NCI-H2227 (cell line): Measurements from ENCODE around the gene POGLUT2.
"Not testable (repeated sequence)": the region's sequence is repeated elsewhere in the genome, so short reads cannot be mapped to it uniquely, and the experiment has no call there.

Source experiments
- DNase-seq: peaks from one replicate; lab custom pipeline; 2025; ENCODE audit not compliant: unreplicated experiment; lab: John Stamatoyannopoulos, UW

POGLUT2 gene

DNA sequence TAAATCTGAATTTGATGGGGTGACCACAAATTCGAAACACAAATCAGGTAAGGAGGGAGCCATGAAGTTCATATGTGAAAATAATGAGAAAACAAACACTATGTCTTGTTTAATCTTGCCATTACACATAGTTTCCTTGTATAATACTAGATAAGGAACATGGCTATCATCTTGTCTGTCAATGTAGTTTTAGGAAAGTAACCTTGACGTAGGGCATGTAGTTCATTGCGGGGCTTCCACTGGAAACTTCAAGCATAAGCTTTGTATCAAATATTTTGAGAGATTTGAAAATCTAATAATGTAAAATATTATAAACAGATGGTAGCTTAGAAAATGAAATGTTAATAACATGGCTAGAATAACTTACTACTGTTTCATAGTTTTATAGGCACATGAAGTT lies 8.9 kb upstream of the POGLUT2 start:
- DNase-seq, result no peak

GRCh38 chr13:102805680-102806079 lies 6.9 kb upstream of the POGLUT2 start:
- no peak for DNase-seq

- peak; percentile 81 for DNase-seq
Observed at GRCh38 chr13:102800145-102801041, 1.6 kb upstream of the POGLUT2 start.

GRCh38 chr13:102799426-102800144 lies 809 bp upstream of the POGLUT2 start:
- no peak for DNase-seq

DNA sequence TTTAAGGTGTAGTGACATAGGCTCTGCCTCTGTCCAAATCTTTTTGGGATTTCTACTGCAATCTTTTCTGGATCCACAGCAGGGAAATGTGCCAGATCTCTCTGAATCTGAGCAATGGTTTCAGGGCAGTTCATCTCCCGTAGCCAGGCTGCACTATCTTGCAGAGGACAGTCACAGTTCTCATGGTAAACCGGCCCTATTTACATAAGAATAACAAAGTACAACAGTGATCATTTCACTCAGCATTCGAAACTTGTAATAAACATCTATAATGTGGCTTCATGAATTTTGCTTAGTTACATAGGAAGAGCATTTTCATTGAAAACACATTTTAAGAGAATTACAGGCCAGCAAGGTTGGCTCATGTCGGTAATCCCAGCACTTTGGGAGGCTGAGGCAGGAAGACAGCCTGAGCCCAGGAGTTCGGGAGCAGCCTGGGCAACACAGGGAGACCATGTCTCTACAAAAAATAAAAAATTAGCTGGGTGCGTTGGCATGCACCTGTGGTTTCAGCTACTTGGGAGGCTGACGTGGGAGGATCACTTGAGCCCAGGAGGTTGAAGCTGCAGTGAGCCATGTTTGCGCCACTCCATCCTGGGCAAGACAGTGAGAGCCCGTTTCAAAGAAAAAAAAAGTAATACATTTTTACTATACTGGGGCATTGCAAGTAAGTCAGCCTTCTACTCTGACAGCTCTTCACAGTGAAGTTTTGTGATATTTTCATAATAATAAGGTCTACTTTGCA lies 5.0 kb downstream of the POGLUT2 start:
- no peak for DNase-seq

DNA sequence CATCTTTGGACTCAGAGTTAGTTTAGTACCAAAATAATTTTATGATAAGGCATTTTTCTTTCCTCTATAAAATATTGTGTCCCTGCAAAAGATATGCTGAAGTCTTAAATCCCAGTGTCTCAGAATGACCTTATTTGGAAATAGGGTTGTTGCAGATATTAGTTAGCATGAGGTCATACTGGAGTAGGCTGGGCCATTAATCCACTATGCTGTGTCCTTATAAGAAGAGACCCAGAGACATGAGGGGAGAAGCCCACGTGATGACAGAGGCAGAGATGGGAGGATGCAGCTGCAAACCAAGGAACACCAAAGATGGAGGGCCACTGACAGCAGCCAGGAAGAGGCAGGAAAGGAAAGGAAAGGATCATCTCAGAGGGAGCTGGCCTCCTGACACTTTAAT lies 6.4 kb downstream of the POGLUT2 start:
- no peak for DNase-seq

DNA sequence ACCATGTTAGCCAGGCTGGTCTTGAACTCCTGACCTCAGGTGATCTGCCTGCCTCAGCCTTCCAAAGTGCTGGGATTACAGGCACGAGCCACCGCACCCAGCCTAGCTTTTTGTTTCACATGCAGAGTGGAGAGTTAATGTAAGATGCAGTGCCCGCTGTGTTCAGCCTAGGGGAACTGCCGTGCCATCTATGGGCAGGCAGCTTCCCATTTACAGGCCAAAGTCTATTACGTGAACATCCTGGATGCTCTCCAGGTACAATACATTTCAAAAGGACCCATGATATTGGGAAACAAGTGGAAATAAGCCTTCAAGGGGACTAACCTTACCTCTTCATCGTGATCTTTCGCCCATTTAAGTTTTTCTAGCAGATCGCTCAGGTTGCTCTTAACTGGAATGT lies 10.1 kb downstream of the POGLUT2 start:
- no peak for DNase-seq

DNA sequence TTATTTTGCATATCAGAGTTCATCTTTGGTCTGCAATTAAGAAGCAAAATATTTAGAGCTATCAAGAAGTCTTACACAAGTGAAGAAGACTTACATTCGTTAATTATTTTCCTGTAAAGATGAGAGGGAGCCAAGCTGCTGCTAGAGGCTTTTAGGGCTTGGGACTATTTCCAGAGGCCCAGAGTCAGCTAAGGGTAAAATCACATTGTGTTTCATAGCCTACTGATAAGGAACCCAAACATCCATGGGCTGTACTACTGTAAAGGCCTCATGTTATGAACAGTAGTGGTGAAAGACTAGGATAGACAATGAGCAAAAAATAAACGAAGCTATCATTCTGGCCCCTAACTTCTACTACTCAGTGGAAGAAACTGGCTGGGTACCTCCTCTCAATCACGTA lies 14.3 kb downstream of the POGLUT2 start:
- no peak for DNase-seq

GRCh38 chr13:102781591-102781990 lies 17.2 kb downstream of the POGLUT2 start:
- DNase-seq, result no peak

- not testable (repeated sequence) for DNase-seq
Observed at GRCh38 chr13:102780656-102781055, 18.1 kb downstream of the POGLUT2 start.

GRCh38 chr13:102779436-102780159 lies 19.2 kb downstream of the POGLUT2 start:
- no peak for DNase-seq

DNA sequence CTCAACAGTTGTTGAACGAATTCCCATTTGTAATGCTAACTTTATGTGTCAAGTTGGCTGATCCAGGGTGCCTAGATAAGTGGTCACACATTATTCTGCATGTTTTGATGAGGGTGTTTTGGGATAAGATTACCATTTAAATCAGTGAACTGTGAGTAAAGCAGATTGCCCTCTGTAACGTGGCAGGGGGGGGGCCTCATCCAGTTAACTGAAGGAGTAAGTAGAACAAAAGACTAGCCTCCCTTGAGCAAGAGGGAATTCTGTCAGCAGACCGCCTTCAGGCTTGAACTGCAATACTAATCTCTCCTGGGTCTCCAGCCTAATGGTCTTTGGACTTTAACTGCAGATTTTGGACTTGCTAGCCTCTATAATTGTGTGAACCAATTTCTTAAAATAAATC lies 21.0 kb downstream of the POGLUT2 start:
- no peak for DNase-seq

- no peak for DNase-seq
Observed at GRCh38 chr13:102776271-102776670, 22.5 kb downstream of the POGLUT2 start.

DNA sequence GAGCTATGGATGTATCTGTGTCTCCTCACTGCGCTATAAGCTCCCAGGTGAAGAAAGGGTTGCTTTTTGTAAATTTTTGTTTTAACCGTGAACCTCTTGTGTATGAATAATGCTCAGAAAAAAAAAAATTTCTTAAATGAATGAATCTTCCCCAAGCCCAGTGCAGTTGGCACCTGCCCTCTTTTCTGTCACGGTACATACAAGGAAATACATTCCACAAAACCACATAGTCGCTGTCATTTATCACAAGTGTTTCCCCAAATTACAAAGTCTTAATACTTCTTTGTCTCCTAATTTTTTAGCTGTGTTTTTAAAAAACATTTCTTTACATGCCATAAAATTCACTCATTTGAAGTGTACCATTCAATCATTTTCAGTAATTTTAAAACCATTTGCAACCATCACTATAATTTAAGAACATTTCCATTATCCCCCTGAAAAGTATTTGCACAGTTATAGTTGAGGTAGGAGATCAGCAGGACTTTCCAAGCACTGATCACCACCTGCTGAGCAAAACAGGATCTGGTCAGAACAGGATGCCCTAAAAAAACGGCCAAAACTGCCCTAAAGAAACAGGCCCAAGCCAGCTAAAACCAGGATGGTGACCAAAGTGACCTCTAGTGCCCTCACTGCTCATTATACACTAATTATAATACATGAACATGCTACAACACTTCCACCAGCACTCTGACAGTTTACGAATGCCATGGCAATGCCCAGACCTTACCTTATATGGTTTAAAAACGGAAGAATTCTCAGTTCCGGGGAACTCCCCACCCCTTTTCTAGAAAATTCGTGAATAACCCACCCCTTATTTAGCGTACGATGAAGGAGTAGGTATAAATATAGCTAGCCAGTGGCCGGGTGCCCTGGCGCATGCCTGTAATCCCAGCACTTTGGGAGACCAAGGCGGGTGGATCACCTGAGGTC lies 23.9 kb downstream of the POGLUT2 start:
- DNase-seq, result no peak

GRCh38 chr13:102774214-102774568 lies 24.6 kb downstream of the POGLUT2 start:
- DNase-seq, result no peak

- peak; percentile 92 for DNase-seq
Observed at GRCh38 chr13:102773441-102774213, 25.1 kb downstream of the POGLUT2 start, which contains the start of gene TEX30. Gene TEX30 (minus strand): TSS chr13:102773786. CDS start chr13:102770026, 3,760 bp downstream.

DNA sequence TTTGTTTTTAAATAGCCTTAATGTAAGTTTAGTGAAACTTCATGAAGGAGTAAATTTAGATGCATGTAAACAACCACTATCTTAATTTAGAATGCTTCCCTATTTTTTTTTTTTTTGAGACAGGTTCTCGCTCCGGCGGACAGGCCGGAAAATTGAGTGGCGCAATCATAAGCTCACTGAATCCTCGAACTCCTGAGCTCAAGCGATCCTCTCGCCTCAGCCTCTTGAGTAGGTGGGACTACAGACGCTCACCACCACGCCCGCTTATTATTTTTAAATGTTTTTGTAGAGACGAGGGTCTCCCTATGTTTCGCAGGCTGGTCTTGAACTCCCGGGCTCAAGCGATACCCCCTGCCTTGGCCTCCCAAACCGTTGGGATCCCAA lies 26.7 kb downstream of the POGLUT2 start:
- DNase-seq, result no peak

GRCh38 chr13:102771298-102772041 lies 27.3 kb downstream of the POGLUT2 start:
- no peak for DNase-seq
